Measurements from ENCODE around the gene ZNHIT2. TPM values are rescaled to one million over a fixed set of nuclear protein-coding genes. Genes with fewer than 3 reads are reported as not detected.

The ZNHIT2 gene
- total and polyA plus RNA-seq, 2 of the 13 experiments (the other 11 are each of a cell fraction or from before 2014, with no cell fraction given) = 1.1 to 6.5 TPM

GRCh38 chr11:65134240-65134951 lies 16.9 kb upstream of the ZNHIT2 start, which contains the start of gene SYVN1 (continued):
- TF ChIP-seq ZNF781 (CRISPR knock-in tag; IDR thresholded peaks at IDR 0.05; ENCODE audit: borderline replicate concordance, not compliant biosample characterization) = peak; percentile 3
- TF ChIP-seq BORCS8-MEF2B (CRISPR knock-in tag; IDR thresholded peaks at IDR 0.05) = peak; percentile 57; the same call in 1 of the 2 replicates
- no peak; the same call in 1 of the 2 replicates for TF ChIP-seq SNAI1 (CRISPR knock-in tag; IDR thresholded peaks at IDR 0.05; ENCODE audit: borderline replicate concordance)
- TF ChIP-seq ZNF691 (CRISPR knock-in tag; IDR thresholded peaks at IDR 0.05; ENCODE audit: borderline replicate concordance, low read depth) = peak; percentile 89; the same call in 1 of the 2 replicates
- TF ChIP-seq, protein P1, sequence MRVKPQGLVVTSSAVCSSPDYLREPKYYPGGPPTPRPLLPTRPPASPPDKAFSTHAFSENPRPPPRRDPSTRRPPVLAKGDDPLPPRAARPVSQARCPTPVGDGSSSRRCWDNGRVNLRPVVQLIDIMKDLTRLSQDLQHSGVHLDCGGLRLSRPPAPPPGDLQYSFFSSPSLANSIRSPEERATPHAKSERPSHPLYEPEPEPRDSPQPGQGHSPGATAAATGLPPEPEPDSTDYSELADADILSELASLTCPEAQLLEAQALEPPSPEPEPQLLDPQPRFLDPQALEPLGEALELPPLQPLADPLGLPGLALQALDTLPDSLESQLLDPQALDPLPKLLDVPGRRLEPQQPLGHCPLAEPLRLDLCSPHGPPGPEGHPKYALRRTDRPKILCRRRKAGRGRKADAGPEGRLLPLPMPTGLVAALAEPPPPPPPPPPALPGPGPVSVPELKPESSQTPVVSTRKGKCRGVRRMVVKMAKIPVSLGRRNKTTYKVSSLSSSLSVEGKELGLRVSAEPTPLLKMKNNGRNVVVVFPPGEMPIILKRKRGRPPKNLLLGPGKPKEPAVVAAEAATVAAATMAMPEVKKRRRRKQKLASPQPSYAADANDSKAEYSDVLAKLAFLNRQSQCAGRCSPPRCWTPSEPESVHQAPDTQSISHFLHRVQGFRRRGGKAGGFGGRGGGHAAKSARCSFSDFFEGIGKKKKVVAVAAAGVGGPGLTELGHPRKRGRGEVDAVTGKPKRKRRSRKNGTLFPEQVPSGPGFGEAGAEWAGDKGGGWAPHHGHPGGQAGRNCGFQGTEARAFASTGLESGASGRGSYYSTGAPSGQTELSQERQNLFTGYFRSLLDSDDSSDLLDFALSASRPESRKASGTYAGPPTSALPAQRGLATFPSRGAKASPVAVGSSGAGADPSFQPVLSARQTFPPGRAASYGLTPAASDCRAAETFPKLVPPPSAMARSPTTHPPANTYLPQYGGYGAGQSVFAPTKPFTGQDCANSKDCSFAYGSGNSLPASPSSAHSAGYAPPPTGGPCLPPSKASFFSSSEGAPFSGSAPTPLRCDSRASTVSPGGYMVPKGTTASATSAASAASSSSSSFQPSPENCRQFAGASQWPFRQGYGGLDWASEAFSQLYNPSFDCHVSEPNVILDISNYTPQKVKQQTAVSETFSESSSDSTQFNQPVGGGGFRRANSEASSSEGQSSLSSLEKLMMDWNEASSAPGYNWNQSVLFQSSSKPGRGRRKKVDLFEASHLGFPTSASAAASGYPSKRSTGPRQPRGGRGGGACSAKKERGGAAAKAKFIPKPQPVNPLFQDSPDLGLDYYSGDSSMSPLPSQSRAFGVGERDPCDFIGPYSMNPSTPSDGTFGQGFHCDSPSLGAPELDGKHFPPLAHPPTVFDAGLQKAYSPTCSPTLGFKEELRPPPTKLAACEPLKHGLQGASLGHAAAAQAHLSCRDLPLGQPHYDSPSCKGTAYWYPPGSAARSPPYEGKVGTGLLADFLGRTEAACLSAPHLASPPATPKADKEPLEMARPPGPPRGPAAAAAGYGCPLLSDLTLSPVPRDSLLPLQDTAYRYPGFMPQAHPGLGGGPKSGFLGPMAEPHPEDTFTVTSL (CRISPR knock-in tag; IDR thresholded peaks at IDR 0.05; ENCODE audit: borderline replicate concordance) = no peak; the same call in 1 of the 2 replicates
- peak; percentile 89; the same call in 1 of the 2 replicates for TF ChIP-seq YEATS2 (CRISPR knock-in tag; IDR thresholded peaks at IDR 0.05; ENCODE audit: borderline replicate concordance)
- TF ChIP-seq MYC (CRISPR knock-in tag; IDR thresholded peaks at IDR 0.05; ENCODE audit: borderline replicate concordance) = peak; percentile 82; the same call in 1 of the 2 replicates
- TF ChIP-seq, protein P2, sequence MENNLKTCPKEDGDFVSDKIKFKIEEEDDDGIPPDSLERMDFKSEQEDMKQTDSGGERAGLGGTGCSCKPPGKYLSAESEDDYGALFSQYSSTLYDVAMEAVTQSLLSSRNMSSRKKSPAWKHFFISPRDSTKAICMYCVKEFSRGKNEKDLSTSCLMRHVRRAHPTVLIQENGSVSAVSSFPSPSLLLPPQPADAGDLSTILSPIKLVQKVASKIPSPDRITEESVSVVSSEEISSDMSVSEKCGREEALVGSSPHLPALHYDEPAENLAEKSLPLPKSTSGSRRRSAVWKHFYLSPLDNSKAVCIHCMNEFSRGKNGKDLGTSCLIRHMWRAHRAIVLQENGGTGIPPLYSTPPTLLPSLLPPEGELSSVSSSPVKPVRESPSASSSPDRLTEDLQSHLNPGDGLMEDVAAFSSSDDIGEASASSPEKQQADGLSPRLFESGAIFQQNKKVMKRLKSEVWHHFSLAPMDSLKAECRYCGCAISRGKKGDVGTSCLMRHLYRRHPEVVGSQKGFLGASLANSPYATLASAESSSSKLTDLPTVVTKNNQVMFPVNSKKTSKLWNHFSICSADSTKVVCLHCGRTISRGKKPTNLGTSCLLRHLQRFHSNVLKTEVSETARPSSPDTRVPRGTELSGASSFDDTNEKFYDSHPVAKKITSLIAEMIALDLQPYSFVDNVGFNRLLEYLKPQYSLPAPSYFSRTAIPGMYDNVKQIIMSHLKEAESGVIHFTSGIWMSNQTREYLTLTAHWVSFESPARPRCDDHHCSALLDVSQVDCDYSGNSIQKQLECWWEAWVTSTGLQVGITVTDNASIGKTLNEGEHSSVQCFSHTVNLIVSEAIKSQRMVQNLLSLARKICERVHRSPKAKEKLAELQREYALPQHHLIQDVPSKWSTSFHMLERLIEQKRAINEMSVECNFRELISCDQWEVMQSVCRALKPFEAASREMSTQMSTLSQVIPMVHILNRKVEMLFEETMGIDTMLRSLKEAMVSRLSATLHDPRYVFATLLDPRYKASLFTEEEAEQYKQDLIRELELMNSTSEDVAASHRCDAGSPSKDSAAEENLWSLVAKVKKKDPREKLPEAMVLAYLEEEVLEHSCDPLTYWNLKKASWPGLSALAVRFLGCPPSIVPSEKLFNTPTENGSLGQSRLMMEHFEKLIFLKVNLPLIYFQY (CRISPR knock-in tag; IDR thresholded peaks at IDR 0.05; ENCODE audit: borderline replicate concordance) = no peak
- no peak for TF ChIP-seq PCBP2 (optimal IDR thresholded peaks at IDR 0.05; ENCODE audit: low read depth, low read length, poor library complexity, severe bottlenecking)
- TF ChIP-seq MTA1 (CRISPR knock-in tag; IDR thresholded peaks at IDR 0.05; ENCODE audit: borderline replicate concordance) = no peak
- TF ChIP-seq, protein P3, sequence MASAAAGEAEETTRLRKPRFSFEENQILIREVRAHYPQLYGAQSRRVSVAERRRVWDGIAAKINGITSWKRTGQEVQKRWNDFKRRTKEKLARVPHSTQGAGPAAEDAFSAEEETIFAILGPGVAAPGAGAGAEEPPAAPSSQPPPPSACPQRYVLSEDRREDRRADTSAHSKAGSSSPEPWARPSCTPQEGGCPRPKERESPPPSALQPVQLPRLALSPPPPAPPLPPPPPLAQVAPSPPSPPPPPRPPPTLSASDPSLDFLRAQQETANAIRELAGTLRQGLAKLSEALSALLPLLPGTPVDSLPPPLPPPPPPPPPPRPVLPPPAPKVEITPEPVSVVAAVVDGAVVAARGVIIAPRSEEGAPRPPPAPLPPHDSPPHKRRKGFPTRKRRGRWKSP (CRISPR knock-in tag; IDR thresholded peaks at IDR 0.05) = no peak
- TF ChIP-seq KMT2A (CRISPR knock-in tag; IDR thresholded peaks at IDR 0.05) = no peak; the same call in 1 of the 2 replicates
- TF ChIP-seq KLF11 (CRISPR knock-in tag; IDR thresholded peaks at IDR 0.05) = 0 out of 2 replicates have a peak, but pooled peaks have one; percentile 65
- no peak for TF ChIP-seq KLF15 (CRISPR knock-in tag; IDR thresholded peaks at IDR 0.05; ENCODE audit: borderline replicate concordance)
- TF ChIP-seq CHCHD3 (CRISPR knock-in tag; IDR thresholded peaks at IDR 0.05) = peak; percentile 43; the same call in 1 of the 2 replicates
- TF ChIP-seq ZNF232 (CRISPR knock-in tag; IDR thresholded peaks at IDR 0.05; ENCODE audit: borderline replicate concordance) = peak; percentile 38; the same call in 1 of the 2 replicates
